H1 (cell line): ENCODE data around the gene PRKAA1. TPM values are rescaled to one million over a fixed set of nuclear protein-coding genes. Genes with fewer than 3 reads are reported as not detected.

Source experiments
- BCL11A ChIP-seq, 2 experiments: IDR thresholded peaks; one replicate each; pipeline ENCODE4 v1.6.1; 2011; ENCODE audit warnings: low read depth in 2 of 2, low read length in 2 of 2, mild to moderate bottlenecking in 2 of 2
- BRCA1 ChIP-seq: IDR thresholded peaks from 2 replicates; pipeline ENCODE4 v1.6.1; 2012; ENCODE audit warnings: low read depth, low read length, improper control_type of control experiment
- CBX8 ChIP-seq: fragments of 300-800, 300-1000 bp; sonication (generic); IDR thresholded peaks from 2 replicates; pipeline ENCODE4 v1.7.1; 2016; ENCODE audit warnings: low read depth, low read length, borderline replicate concordance
- CHD1 ChIP-seq: IDR thresholded peaks from 2 replicates; pipeline ENCODE4 v1.6.1; 2012; ENCODE audit warnings: low read depth, low read length, improper control_type of control experiment
- CHD2 ChIP-seq: IDR thresholded peaks from 2 replicates; pipeline ENCODE4 v1.6.1; 2012; ENCODE audit warnings: low read length, improper control_type of control experiment
- CTBP2 ChIP-seq: IDR thresholded peaks from 2 replicates; pipeline ENCODE4 v1.7.0; 2011; ENCODE audit warnings: borderline replicate concordance, mild to moderate bottlenecking, moderate library complexity, mixed read lengths, low read length; ENCODE audit not compliant: insufficient read depth, insufficient read length
- GABPA ChIP-seq: IDR thresholded peaks from 2 replicates; pipeline ENCODE4 v1.6.1; 2011; ENCODE audit warnings: mild to moderate bottlenecking, low read length, moderate library complexity, borderline replicate concordance; ENCODE audit not compliant: insufficient read depth
- HDAC2 ChIP-seq, 2 experiments: fragments of 300-600 bp in 1 of 2; sonication (generic) in 1 of 2; IDR thresholded peaks; 2 replicates each; pipeline ENCODE4 v1.6.1; 2011 to 2012; ENCODE audit warnings: low read depth in 2 of 2, low read length in 2 of 2, mild to moderate bottlenecking in 2 of 2, moderate library complexity in 2 of 2, borderline replicate concordance in 1 of 2, inconsistent platforms in 1 of 2
- JUN ChIP-seq: IDR thresholded peaks from 2 replicates; pipeline ENCODE4 v1.6.1; 2011; ENCODE audit warnings: low read depth, mild to moderate bottlenecking, improper control_type of control experiment, low read length
- KDM4A ChIP-seq: IDR thresholded peaks from one replicate; pipeline ENCODE4 v1.7.1; 2012; ENCODE audit warnings: low read depth, mild to moderate bottlenecking, moderate library complexity, low read length, inconsistent platforms; ENCODE audit not compliant: severe bottlenecking
- NANOG ChIP-seq: IDR thresholded peaks from 2 replicates; pipeline ENCODE4 v1.6.1; 2011; ENCODE audit warnings: low read length, low read depth, mild to moderate bottlenecking, inconsistent platforms; ENCODE audit not compliant: insufficient read depth, poor library complexity, severe bottlenecking
- NRF1 ChIP-seq: IDR thresholded peaks from 2 replicates; pipeline ENCODE4 v1.6.1; 2011; ENCODE audit warnings: mild to moderate bottlenecking, low read depth, low read length, improper control_type of control experiment
- POLR2A ChIP-seq, 2 experiments: IDR thresholded peaks; 1 replicate in 1 of 2; 2 replicates in 1 of 2; pipeline ENCODE4 v1.6.1; 2011; ENCODE audit warnings: low read depth in 2 of 2, low read length in 2 of 2, mild to moderate bottlenecking in 2 of 2; ENCODE audit errors: control extremely low read depth in 1 of 2
- POU5F1 ChIP-seq: IDR thresholded peaks from 2 replicates; pipeline ENCODE4 v1.6.1; 2011; ENCODE audit warnings: low read depth, mild to moderate bottlenecking, low read length, moderate library complexity
- RAD21 ChIP-seq, 2 experiments: IDR thresholded peaks in 1 of 2; conservative IDR thresholded peaks in 1 of 2; 2 replicates each; pipeline ENCODE4 v1.6.1; 2011; ENCODE audit warnings: low read depth in 2 of 2, low read length in 2 of 2, improper control_type of control experiment in 1 of 2, inconsistent platforms in 1 of 2, mild to moderate bottlenecking in 1 of 2, moderate library complexity in 1 of 2
- RBBP5 ChIP-seq: IDR thresholded peaks from 2 replicates; pipeline ENCODE4 v1.7.1; 2012; ENCODE audit warnings: low read depth, mild to moderate bottlenecking, inconsistent platforms, low read length, moderate library complexity, borderline replicate concordance
- SIN3A ChIP-seq, 2 experiments: IDR thresholded peaks in 1 of 2; conservative IDR thresholded peaks in 1 of 2; 2 replicates each; pipeline ENCODE4 v1.6.1; 2011 to 2012; ENCODE audit warnings: low read length in 2 of 2, improper control_type of control experiment in 1 of 2, low read depth in 1 of 2, mild to moderate bottlenecking in 1 of 2
- SP4 ChIP-seq: IDR thresholded peaks from 2 replicates; pipeline ENCODE4 v1.6.1; 2012; ENCODE audit warnings: low read length, inconsistent platforms
- SRF ChIP-seq: IDR thresholded peaks from 2 replicates; pipeline ENCODE4 v1.6.1; 2011; ENCODE audit warnings: mild to moderate bottlenecking, low read depth, low read length, moderate library complexity
- TEAD4 ChIP-seq: IDR thresholded peaks from 2 replicates; pipeline ENCODE4 v1.6.1; 2012; ENCODE audit warnings: low read depth, low read length, inconsistent platforms, mixed read lengths
- polyA plus RNA-seq, 7 experiments: library from polyadenylated mRNA; depleted of rRNA in 3 of 7; stranded (reverse) in 5 of 7; unstranded in 2 of 7; fragments of >200 nt in 5 of 7; fragments of 200-250 nt in 2 of 7; gene quantifications; 1 replicate in 5 of 7; 2 replicates in 1 of 7; 4 replicates in 1 of 7; pipeline versions ENCODE4 v1.2.1 to v1.2.3, GENCODE V29; 2011 to 2013; ENCODE audit warnings: missing spikeins in 2 of 7, mixed read lengths in 2 of 7
- total RNA-seq: library from RNA; stranded (reverse); fragmentation: NEBNext Ultra II Directional; extraction: Animal tissue kit (Norgen Biotek cat#: 25700); gene quantifications from 2 replicates; pipeline ENCODE4 v1.2.1, GENCODE V29; 2021
- TF ChIP-seq, protein P1 (sequence below): IDR thresholded peaks from 2 replicates; pipeline ENCODE4 v1.6.1; 2011; ENCODE audit warnings: low read length, improper control_type of control experiment

PRKAA1 gene
- total and polyA plus RNA-seq, 2 of the 8 experiments (the other 6 are each of a cell fraction or from before 2014, with no cell fraction given): 10.4 to 33.1 TPM

DNA sequence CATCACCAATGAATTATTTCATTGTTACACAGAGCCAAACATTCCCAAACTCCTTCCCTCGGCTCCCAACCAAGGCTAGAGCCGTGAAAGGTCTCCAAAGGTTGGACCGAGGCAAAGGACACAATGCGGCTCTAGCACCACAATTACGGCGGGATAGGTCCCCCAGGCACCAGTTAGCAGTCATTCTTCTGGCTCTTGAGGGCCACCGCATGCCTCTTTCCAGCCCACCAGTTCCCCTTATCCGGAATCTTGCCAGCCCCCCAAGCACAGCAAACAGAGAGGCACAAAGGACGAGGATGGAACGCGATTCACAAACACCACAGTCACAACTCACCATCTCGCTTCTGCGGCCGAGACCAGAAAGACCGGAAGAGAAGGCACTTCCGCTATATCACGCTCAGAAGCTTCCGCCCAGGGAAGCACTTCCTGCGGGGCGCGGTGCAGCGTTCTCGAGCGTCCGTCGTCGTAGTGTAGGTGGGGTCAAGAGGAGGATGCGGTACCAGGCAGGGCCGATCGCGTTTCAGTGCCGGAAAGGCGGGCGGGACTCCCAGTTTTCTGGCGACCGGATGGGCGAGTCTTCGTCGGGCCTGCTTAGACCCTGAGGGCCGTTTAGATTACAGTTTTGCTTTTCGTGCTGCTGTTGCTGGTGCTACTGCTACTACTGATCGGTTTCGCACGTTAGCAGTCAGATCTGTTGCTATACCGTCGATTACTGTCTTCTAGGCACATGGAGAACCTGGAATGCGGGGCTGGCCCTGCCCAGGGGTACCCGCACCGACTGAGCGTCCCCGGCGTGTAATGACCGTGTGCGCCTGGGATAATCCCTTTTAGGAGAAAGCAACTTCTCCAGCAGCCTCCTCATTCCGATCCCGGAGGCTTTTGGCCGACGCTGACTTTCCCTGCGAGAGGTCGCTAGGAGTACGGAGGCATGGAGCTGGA lies 36.9 kb upstream of the PRKAA1 start, which contains the start of gene RPL37 (continued):
- TF ChIP-seq CBX8 (no peak), POU5F1 (no peak), POLR2A (IDR thresholded peaks at IDR 0.05; ENCODE audit: control extremely low read depth in 1 of 2, low read depth in 2 of 2, low read length in 2 of 2) (peak; percentile 97 to 98), CTBP2 (no peak), KDM4A (peak; percentile 19), BCL11A (IDR thresholded peaks at IDR 0.05; ENCODE audit: low read depth in 2 of 2, low read length in 2 of 2) (no peak), BRCA1 (0 out of 2 replicates have a peak, but pooled peaks have one; percentile 23), CHD2 (peak; percentile 81), SIN3A (conservative IDR thresholded peaks at IDR 0.05 in 1 of 2, IDR thresholded peaks at IDR 0.05 in 1 of 2; ENCODE audit: low read depth in 1 of 2, low read length in 2 of 2) (peak; percentile 80 to 83; a peak in 2 of 4 replicates), NANOG (peak; percentile 4), JUN (no peak), TEAD4 (peak; percentile 46; the same call in 1 of the 2 replicates), RBBP5 (peak; percentile 94), NRF1 (no peak), HDAC2 (IDR thresholded peaks at IDR 0.05; ENCODE audit: borderline replicate concordance in 1 of 2, low read depth in 2 of 2, low read length in 2 of 2) (no peak), SRF (0 out of 2 replicates have a peak, but pooled peaks have one; percentile 35), RAD21 (IDR thresholded peaks at IDR 0.05 in 1 of 2, conservative IDR thresholded peaks at IDR 0.05 in 1 of 2; ENCODE audit: low read depth in 2 of 2, low read length in 2 of 2) (peak in 1 of 2 experiments; percentile 20; a peak in 1 of 4 replicates), SP4 (peak; percentile 88), GABPA (peak; percentile 98), CHD1 (no peak)
- TF ChIP-seq, protein P1, sequence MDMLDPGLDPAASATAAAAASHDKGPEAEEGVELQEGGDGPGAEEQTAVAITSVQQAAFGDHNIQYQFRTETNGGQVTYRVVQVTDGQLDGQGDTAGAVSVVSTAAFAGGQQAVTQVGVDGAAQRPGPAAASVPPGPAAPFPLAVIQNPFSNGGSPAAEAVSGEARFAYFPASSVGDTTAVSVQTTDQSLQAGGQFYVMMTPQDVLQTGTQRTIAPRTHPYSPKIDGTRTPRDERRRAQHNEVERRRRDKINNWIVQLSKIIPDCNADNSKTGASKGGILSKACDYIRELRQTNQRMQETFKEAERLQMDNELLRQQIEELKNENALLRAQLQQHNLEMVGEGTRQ: no peak
